A673 (cell line): ENCODE data around the gene ASAP3.

Source experiments
- CTCF ChIP-seq: fragments of 300-800, 200-600 bp; sonication (generic); conservative IDR thresholded peaks from 2 replicates; pipeline ENCODE4 v1.5.1; 2017; ENCODE audit warnings: low read depth, mild to moderate bottlenecking, antibody characterized with exemption, low read length, moderate library complexity, mixed read lengths
- EZH2 ChIP-seq: fragments of 200-600 bp; sonication (generic); IDR thresholded peaks from 2 replicates; pipeline ENCODE4 v1.6.1; 2017; ENCODE audit warnings: borderline replicate concordance, low read depth, mild to moderate bottlenecking, mixed read lengths, antibody characterized with exemption, low read length; ENCODE audit not compliant: poor library complexity, severe bottlenecking

- no peak for TF ChIP-seq CTCF
- no peak for TF ChIP-seq EZH2
These were observed 31.9 kb upstream of the ASAP3 start for GRCh38 chr1:23515905-23516304.
